ENCODE data around the gene AANAT. TPM values are rescaled to one million over a fixed set of nuclear protein-coding genes. Genes with fewer than 3 reads are reported as not detected.

Gene AANAT
- total RNA-seq, 1 experiment from 2014 or later, result not detected

GRCh38 chr17:76474894-76475293 is 7.5 kb downstream of the AANAT start:
- H4K20me1 ChIP-seq (ENCODE audit: insufficient read depth), result no peaks in the 10 kb centered on the region
- no peak overlapping the region for H2AFZ ChIP-seq (ENCODE audit: low read depth, low read length, poor library complexity, severe bottlenecking)
- no peak overlapping the region for H3K27ac ChIP-seq (ENCODE audit: low read depth, low read length)
- H3K9me2 ChIP-seq (ENCODE audit: insufficient read depth), result no peaks in the 10 kb centered on the region
- no peaks in the 10 kb centered on the region for H3K9me3 ChIP-seq (ENCODE audit: control insufficient read depth in 1 of 2, insufficient read depth in 1 of 2, low read depth in 1 of 2, low read length in 2 of 2)
- no peak overlapping the region for H3K9ac ChIP-seq (ENCODE audit: low read length)
- no peak overlapping the region for H3K4me2 ChIP-seq (ENCODE audit: low read length)
- no peak overlapping the region for H3K4me3 ChIP-seq (replicated peaks in 1 of 2; ENCODE audit: low read depth in 1 of 2, low read length in 2 of 2)
- ChIA-PET POLR2A (interaction anchor here (0.8 kb wide), 1 partner anchor 10 kb away, joined by 3 read pairs; no protein-coding TSS in a partner anchor), RAD21 (ENCODE audit: low non-redundant PET in 1 of 2, low total read pairs in 2 of 2, uncharacterized antibody in 2 of 2, unreplicated experiment in 2 of 2) (no interaction called here), CTCF (interaction anchor here (0.8 kb wide), 1 partner anchor 16 kb away, joined by 4 read pairs; no protein-coding TSS in a partner anchor)
- no peak for ATAC-seq
- no peaks in the 10 kb centered on the region for H3K79me2 ChIP-seq (ENCODE audit: insufficient read depth, low read length)
- H3K27me3 ChIP-seq (ENCODE audit: insufficient read depth, low read length), result no peaks in the 10 kb centered on the region
- peaks cover 18 to 31% of the 10 kb centered on the region in 2 experiments; a peak in 3 of 4 replicates for H3K36me3 ChIP-seq (ENCODE audit: control insufficient read depth in 1 of 2, insufficient read depth in 2 of 2, low read length in 2 of 2)
- DNase-seq (ENCODE audit: low read depth, low spot score), result no peak
- TF ChIP-seq EZH2 (IDR thresholded peaks at IDR 0.05), result no peak
- no peak for TF ChIP-seq CEBPB (IDR thresholded peaks at IDR 0.05; ENCODE audit: low read depth)
- no peak for TF ChIP-seq SP1 (IDR thresholded peaks at IDR 0.05; ENCODE audit: low read depth)
- TF ChIP-seq POLR2A (IDR thresholded peaks at IDR 0.05; ENCODE audit: borderline replicate concordance, extremely low read depth, insufficient read depth, insufficient read length), result no peak
- TF ChIP-seq RAD21 (IDR thresholded peaks at IDR 0.05; ENCODE audit: low read depth), result no peak
- no peak for TF ChIP-seq SIN3A (IDR thresholded peaks at IDR 0.05; ENCODE audit: low read depth)
- TF ChIP-seq CBX3 (IDR thresholded peaks at IDR 0.05; ENCODE audit: low read depth), result no peak
- TF ChIP-seq FOSL1 (IDR thresholded peaks at IDR 0.05; ENCODE audit: low read depth), result no peak
- TF ChIP-seq ZBTB33 (IDR thresholded peaks at IDR 0.05; ENCODE audit: extremely low read depth, insufficient replicate concordance, low read length), result no peak
- intact Hi-C loops (cut with micrococcal nuclease), result no loop called here
- H3K4me1 ChIP-seq (ENCODE audit: control insufficient read depth in 1 of 2, insufficient read depth in 2 of 2, low read length in 2 of 2), result no peaks in the 10 kb centered on the region
- no TSS peak for BruUV-seq (replicated peaks)

- BruUV-seq (replicated peaks), result no TSS peak
- ATAC-seq, result no peak
- no peak for TF ChIP-seq SIN3A (IDR thresholded peaks at IDR 0.05; ENCODE audit: low read depth)
- no peak for TF ChIP-seq ELF1 (IDR thresholded peaks at IDR 0.05; ENCODE audit: borderline replicate concordance, low read depth)
- no peak for TF ChIP-seq ATF3 (IDR thresholded peaks at IDR 0.05)
- no peak for TF ChIP-seq YY1 (IDR thresholded peaks at IDR 0.05; ENCODE audit: extremely low read depth, insufficient replicate concordance, low read depth, low read length)
- no peak for TF ChIP-seq ZFX (IDR thresholded peaks at IDR 0.05)
- TF ChIP-seq ZNF274 (IDR thresholded peaks at IDR 0.05; ENCODE audit: low read depth, low read length), result no peak
- TF ChIP-seq CTCF (IDR thresholded peaks at IDR 0.05 in 2 of 3, conservative IDR thresholded peaks at IDR 0.05 in 1 of 3; ENCODE audit: borderline replicate concordance in 1 of 3, insufficient read depth in 1 of 3, low read depth in 2 of 3, low read length in 2 of 3), result no peak
- no peak for TF ChIP-seq SRF (IDR thresholded peaks at IDR 0.05; ENCODE audit: low read depth)
- TF ChIP-seq CBX3 (IDR thresholded peaks at IDR 0.05; ENCODE audit: low read depth), result no peak
- TF ChIP-seq FOSL1 (IDR thresholded peaks at IDR 0.05; ENCODE audit: low read depth), result no peak
- no peak for TF ChIP-seq SP1 (IDR thresholded peaks at IDR 0.05; ENCODE audit: low read depth)
- TF ChIP-seq EGR1 (IDR thresholded peaks at IDR 0.05; ENCODE audit: low read depth), result no peak
- TF ChIP-seq EZH2phosphoT487 (IDR thresholded peaks at IDR 0.05; ENCODE audit: borderline replicate concordance), result no peak
These were observed 7.9 kb downstream of the AANAT start for GRCh38 chr17:76475302-76475701.

More at GRCh38 chr17:76475302-76475701, 7.9 kb downstream of the AANAT start:
- intact Hi-C loops (cut with micrococcal nuclease), result no loop called here
- Histone ChIP-seq H3K27ac (ENCODE audit: low read depth, low read length) (no peak overlapping the region), H3K9me3 (ENCODE audit: control insufficient read depth in 1 of 2, insufficient read depth in 1 of 2, low read depth in 1 of 2, low read length in 2 of 2) (no peaks in the 10 kb centered on the region), H3K9me2 (ENCODE audit: insufficient read depth) (no peaks in the 10 kb centered on the region), H3K9ac (ENCODE audit: low read length) (no peak overlapping the region), H3K4me1 (ENCODE audit: control insufficient read depth in 1 of 2, insufficient read depth in 2 of 2, low read length in 2 of 2) (no peaks in the 10 kb centered on the region), H2AFZ (ENCODE audit: low read depth, low read length, poor library complexity, severe bottlenecking) (no peak overlapping the region), H3K79me2 (ENCODE audit: insufficient read depth, low read length) (no peaks in the 10 kb centered on the region), H3K36me3 (ENCODE audit: control insufficient read depth in 1 of 2, insufficient read depth in 2 of 2, low read length in 2 of 2) (peaks cover 18 to 31% of the 10 kb centered on the region in 2 experiments; a peak in 3 of 4 replicates), H3K4me2 (ENCODE audit: low read length) (no peak overlapping the region), H3K27me3 (ENCODE audit: insufficient read depth, low read length) (no peaks in the 10 kb centered on the region), H3K4me3 (replicated peaks in 1 of 2; ENCODE audit: low read depth in 1 of 2, low read length in 2 of 2) (no peak overlapping the region), H4K20me1 (ENCODE audit: insufficient read depth) (no peaks in the 10 kb centered on the region)
- no peak for DNase-seq (ENCODE audit: low read depth, low spot score)
- ChIA-PET RAD21 (ENCODE audit: low non-redundant PET in 1 of 2, low total read pairs in 2 of 2, uncharacterized antibody in 2 of 2, unreplicated experiment in 2 of 2) (no interaction called here), CTCF (interaction anchor here (0.8 kb wide), 1 partner anchor 17 kb away, joined by 4 read pairs; no protein-coding TSS in a partner anchor), POLR2A (interaction anchor here (0.8 kb wide), 1 partner anchor 9 kb away, joined by 3 read pairs; no protein-coding TSS in a partner anchor)
